Endothelial cell of umbilical vein (primary cell): ENCODE measurements around the gene PLK5. TPM values are rescaled to one million over a fixed set of nuclear protein-coding genes. Genes with fewer than 3 reads are reported as not detected.

Source experiments
- BruUV-seq: library from RNA; stranded (reverse); fragments of 400-500 nt; replicated peaks from 2 replicates; lab custom pipeline; 2021; lab: Mats Ljungman, UMichigan
- CTCF ChIA-PET: fragments of 300-600, 350-600 bp; sonication (Branson Sonifier 250); formaldehyde crosslinking; loops from one replicate; lab custom pipeline; 2021; ENCODE audit warnings: antibody characterized with exemption, inconsistent platforms; lab: Charles Lee
- POLR2A ChIA-PET: fragments of 300-600, 350-600 bp; sonication (Branson Sonifier 250); formaldehyde crosslinking; loops from one replicate; lab custom pipeline; 2021; ENCODE audit warnings: antibody characterized with exemption, inconsistent platforms; lab: Charles Lee
- DNase-seq: peaks from one replicate; pipeline ENCODE4 v3.0.0-alpha.2; 2011; ENCODE audit warnings: low read depth, low spot score
- FAIRE-seq: peaks from 2 replicates; lab custom pipeline; 2011; peaks lifted over from hg19 to GRCh38; lab: Jason Lieb, UNC
- H2AFZ ChIP-seq: 2 replicates; pipeline ENCODE4 v1.6.0; 2012; ENCODE audit warnings: low read depth, low read length, control low read depth, inconsistent platforms
- H3K27ac ChIP-seq: 2 replicates; pipeline ENCODE4 v1.5.1; 2011; ENCODE audit warnings: low read depth, mild to moderate bottlenecking, control low read depth, low read length, moderate library complexity; ENCODE audit not compliant: insufficient read depth
- H3K27me3 ChIP-seq, 2 experiments: 2 replicates each; pipeline versions ENCODE4 v1.6.0 to v1.6.1; 2011; ENCODE audit warnings: low read length in 2 of 2, mixed read lengths in 1 of 2; ENCODE audit not compliant: control insufficient read depth in 2 of 2, insufficient read depth in 2 of 2
- H3K36me3 ChIP-seq, 2 experiments: 2 replicates in 1 of 2; 3 replicates in 1 of 2; pipeline ENCODE4 v1.5.1; 2011; ENCODE audit warnings: low read length in 2 of 2, mild to moderate bottlenecking in 1 of 2, moderate library complexity in 1 of 2; ENCODE audit not compliant: control insufficient read depth in 2 of 2, insufficient read depth in 2 of 2; ENCODE audit errors: extremely low read depth in 1 of 2
- H3K4me1 ChIP-seq: 3 replicates; pipeline ENCODE4 v1.5.1; 2011; ENCODE audit warnings: mild to moderate bottlenecking, low read length; ENCODE audit not compliant: control insufficient read depth, insufficient read depth; ENCODE audit errors: extremely low read depth
- H3K4me2 ChIP-seq: 2 replicates; pipeline ENCODE4 v1.6.1; 2011; ENCODE audit warnings: low read length, control low read depth, mixed read lengths; ENCODE audit not compliant: insufficient read depth
- H3K4me3 ChIP-seq, 3 experiments: fragments of 200-600 bp in 1 of 3; sonication (generic), shearing (Covaris generic) in 1 of 3; replicated peaks in 1 of 3; 2 replicates each; pipeline ENCODE4 v1.5.1; 2011 to 2016; ENCODE audit warnings: control low read depth in 3 of 3, low read length in 3 of 3, mild to moderate bottlenecking in 2 of 3, inconsistent platforms in 1 of 3, low read depth in 1 of 3, moderate library complexity in 1 of 3; ENCODE audit not compliant: insufficient read depth in 1 of 3
- H3K79me2 ChIP-seq: 2 replicates; pipeline ENCODE4 v1.6.0; 2012; ENCODE audit warnings: low read length, inconsistent platforms; ENCODE audit not compliant: control insufficient read depth, insufficient read depth
- H3K9ac ChIP-seq: replicated peaks from 2 replicates; pipeline ENCODE3; 2011; ENCODE audit warnings: low read length, control low read depth; ENCODE audit not compliant: insufficient read depth; ENCODE audit errors: extremely low read depth
- H3K9me1 ChIP-seq: replicated peaks from 3 replicates; pipeline ENCODE4 v1.6.0; 2011; ENCODE audit warnings: mild to moderate bottlenecking, low read length; ENCODE audit not compliant: control insufficient read depth, insufficient read depth; ENCODE audit errors: extremely low read depth
- H3K9me3 ChIP-seq: replicated peaks from 2 replicates; pipeline ENCODE4 v1.5.1; 2012; ENCODE audit warnings: low read length, inconsistent platforms; ENCODE audit not compliant: control insufficient read depth, insufficient read depth
- H4K20me1 ChIP-seq: replicated peaks from 2 replicates; pipeline ENCODE3; 2011; ENCODE audit warnings: mild to moderate bottlenecking, low read length; ENCODE audit not compliant: control insufficient read depth, insufficient read depth; ENCODE audit errors: extremely low read depth
- CTCF ChIP-seq, 2 donors: IDR thresholded peaks; 1 replicate in 1 of 2; 2 replicates in 1 of 2; pipeline ENCODE4 v1.5.1; 2011; ENCODE audit warnings: low read length in 2 of 2, mild to moderate bottlenecking in 2 of 2, moderate library complexity in 2 of 2, control low read depth in 1 of 2, inconsistent platforms in 1 of 2, low read depth in 1 of 2; ENCODE audit not compliant: insufficient read depth in 1 of 2; ENCODE audit errors: extremely low read depth in 1 of 2
- GATA2 ChIP-seq: IDR thresholded peaks from 2 replicates; pipeline ENCODE4 v1.7.0; 2011; ENCODE audit warnings: low read depth, mild to moderate bottlenecking, moderate library complexity, mixed read lengths, low read length; ENCODE audit not compliant: insufficient read length, insufficient read depth
- MAX ChIP-seq: IDR thresholded peaks from 2 replicates; pipeline ENCODE4 v1.6.1; 2011; ENCODE audit not compliant: insufficient read depth, insufficient read length
- POLR2A ChIP-seq: IDR thresholded peaks from 2 replicates; pipeline ENCODE4 v1.6.1; 2012; ENCODE audit warnings: low read depth, mild to moderate bottlenecking, control low read depth, low read length
- dilution Hi-C: fragments of 300-500 bp; cut with MboI; formaldehyde crosslinking; loops from one replicate; pipeline ENCODE4 v1.15.0; 2019; ENCODE audit warnings: low sequenced_read_pairs; ENCODE audit not compliant: extremely low pct_ligation_motif_present
- intact Hi-C: fragments of 100-400 bp; cut with micrococcal nuclease; formaldehyde crosslinking; loops from one replicate; pipeline ENCODE4 v1.10.0; 2022
- polyA plus RNA-seq, 4 experiments: library from polyadenylated mRNA; depleted of rRNA in 3 of 4; stranded (reverse) in 3 of 4; unstranded in 1 of 4; fragments of >200 nt; gene quantifications; 2 replicates each; pipeline versions ENCODE4 v1.2.1 to v1.2.3, GENCODE V29; 2011 to 2012; ENCODE audit warnings: missing spikeins in 1 of 4
- total RNA-seq: library from RNA; stranded (reverse); gene quantifications from 2 replicates; pipeline ENCODE4 v1.2.3, GENCODE V29; 2021

PLK5 gene
- total and polyA plus RNA-seq, 2 donors (not counting 3 experiments of a cell fraction or from before 2014, with no cell fraction given) = not detected

GRCh38 chr19:1495051-1495798 is 28.7 kb upstream of the PLK5 start:
- no peak overlapping the region for H3K4me2 ChIP-seq
- no peak overlapping the region for H2AFZ ChIP-seq
- H3K4me1 ChIP-seq = peaks cover 5% of the 10 kb centered on the region
- FAIRE-seq = no peak
- H3K4me3 ChIP-seq = no peak overlapping the region
- H3K9ac ChIP-seq = no peak overlapping the region
- no peaks in the 10 kb centered on the region for H4K20me1 ChIP-seq
- DNase-seq = no peak
- intact Hi-C loops (no loop called here), dilution Hi-C loops (no loop called here)
- peaks cover 0 to 6% of the 10 kb centered on the region in 2 experiments for H3K27me3 ChIP-seq
- ChIA-PET CTCF (interaction anchor here (2.6 kb wide), 1 partner anchor 8 kb away, joined by 7 read pairs; no protein-coding TSS in a partner anchor), POLR2A (no interaction called here)
- no peaks in the 10 kb centered on the region for H3K79me2 ChIP-seq
- H3K27ac ChIP-seq = no peak overlapping the region
- no peaks in the 10 kb centered on the region for H3K9me3 ChIP-seq
- H3K36me3 ChIP-seq = no peaks in the 10 kb centered on the region
- no peaks in the 10 kb centered on the region for H3K9me1 ChIP-seq
- BruUV-seq = no TSS peak
- no peak for TF ChIP-seq POLR2A
- TF ChIP-seq MAX = no peak
- TF ChIP-seq GATA2 = no peak
- no peak for TF ChIP-seq CTCF (IDR thresholded peaks at IDR 0.05; ENCODE audit: extremely low read depth in 1 of 2, insufficient read depth in 1 of 2, low read depth in 1 of 2, low read length in 2 of 2)
